ENCODE results near the gene C2.

C2 gene

GRCh38 chr6:31927242-31927862 lies at the start of gene C2:
Gene C2 (plus strand): TSS chr6:31927717. CDS start chr6:31927753, 36 bp downstream.
- no peak for DNase-seq (ENCODE audit: low read depth, low spot score)

GRCh38 chr6:31878222-31878621 lies 49.3 kb upstream of the C2 start:
- DNase-seq (ENCODE audit: low read depth, low spot score) = no peak

- no peak for DNase-seq (ENCODE audit: low read depth, low spot score)
These were observed 48.8 kb upstream of the C2 start, which contains the start of gene SLC44A4 for GRCh38 chr6:31878726-31879125. Gene SLC44A4 (minus strand): TSS chr6:31878997. CDS start chr6:31878980, 17 bp downstream.

GRCh38 chr6:31879143-31879542 lies 48.4 kb upstream of the C2 start:
- no peak for DNase-seq (ENCODE audit: low read depth, low spot score)

- no peak for DNase-seq (ENCODE audit: low read depth, low spot score)
These were observed 47.6 kb upstream of the C2 start for GRCh38 chr6:31879901-31880300.

GRCh38 chr6:31880616-31881015 lies 46.9 kb upstream of the C2 start:
- DNase-seq (ENCODE audit: low read depth, low spot score) = no peak

- DNase-seq (ENCODE audit: low read depth, low spot score) = no peak
These were observed 46.2 kb upstream of the C2 start for GRCh38 chr6:31881136-31881859.

GRCh38 chr6:31882344-31882743 lies 45.2 kb upstream of the C2 start:
- no peak for DNase-seq (ENCODE audit: low read depth, low spot score)

- DNase-seq (ENCODE audit: low read depth, low spot score) = no peak
These were observed 43.8 kb upstream of the C2 start for GRCh38 chr6:31883676-31884075.

- DNase-seq (ENCODE audit: low read depth, low spot score) = no peak
These were observed 42.9 kb upstream of the C2 start for GRCh38 chr6:31884528-31885035.

GRCh38 chr6:31886541-31886991 lies 41.0 kb upstream of the C2 start:
- no peak for DNase-seq (ENCODE audit: low read depth, low spot score)

- no peak for DNase-seq (ENCODE audit: low read depth, low spot score)
These were observed 40.1 kb upstream of the C2 start for GRCh38 chr6:31887173-31888007.

GRCh38 chr6:31888276-31889258 lies 39.0 kb upstream of the C2 start:
- DNase-seq (ENCODE audit: low read depth, low spot score) = no peak

GRCh38 chr6:31889331-31889972 lies 38.1 kb upstream of the C2 start:
- DNase-seq (ENCODE audit: low read depth, low spot score) = no peak

- DNase-seq (ENCODE audit: low read depth, low spot score) = no peak
These were observed 34.7 kb upstream of the C2 start for GRCh38 chr6:31892821-31893220.

- no peak for DNase-seq (ENCODE audit: low read depth, low spot score)
These were observed 31.0 kb upstream of the C2 start for GRCh38 chr6:31896493-31896855.

GRCh38 chr6:31896856-31897611 lies 30.5 kb upstream of the C2 start:
- no peak for DNase-seq (ENCODE audit: low read depth, low spot score)

- no peak for DNase-seq (ENCODE audit: low read depth, low spot score)
These were observed 29.7 kb upstream of the C2 start, which contains the start of gene EHMT2 for GRCh38 chr6:31897612-31898382. Gene EHMT2 (minus strand): TSS chr6:31897698. CDS start chr6:31897677, 21 bp downstream.

Data from iPS DF 19.7 (cell line).